Right cardiac atrium (tissue), 5 donors: Measurements from ENCODE around the gene EFS. TPM values are rescaled to one million over a fixed set of nuclear protein-coding genes. Genes with fewer than 3 reads are reported as not detected.

ENCODE experiments used
- ATAC-seq, 2 donors: fragments of 200-7000 bp; cut with Tn5 transposase; one replicate each; pipeline versions ENCODE4 v1.8.0 to v1.9.1; 2020; ENCODE audit warnings: moderate library complexity in 2 of 2, mild to moderate bottlenecking in 1 of 2
- DNase-seq, 3 donors: peaks; one replicate each; pipeline ENCODE4 v3.0.0-alpha.2; 2020
- H3K27ac ChIP-seq: one replicate; pipeline ENCODE4 v1.5.1; 2013; ENCODE audit warnings: mild to moderate bottlenecking, low read length, control low read depth, moderate library complexity
- H3K27me3 ChIP-seq: one replicate; pipeline ENCODE4 v1.6.1; 2013; ENCODE audit not compliant: control insufficient read depth, insufficient read depth
- H3K4me1 ChIP-seq: one replicate; pipeline ENCODE4 v1.6.1; 2013; ENCODE audit warnings: low read length; ENCODE audit not compliant: control insufficient read depth, insufficient read depth
- H3K4me3 ChIP-seq: one replicate; pipeline ENCODE4 v1.5.1; 2013; ENCODE audit warnings: low read length, control low read depth
- H3K9me3 ChIP-seq: one replicate; pipeline ENCODE4 v1.6.1; 2013; ENCODE audit warnings: low read length; ENCODE audit not compliant: control insufficient read depth
- WGBS: extraction: QIAGEN DNeasy Blood & Tissue Kit; methylation state at CpG from one replicate; pipeline ENCODE4 v1.1.7; 2013; 5-methylcytosine and 5-hydroxymethylcytosine counted together
- intact Hi-C, 4 donors: fragments of 100-400 bp; cut with DNase I; formaldehyde crosslinking; loops; one replicate each; pipeline versions ENCODE4 v1.11.0 to v1.14.0; 2022 to 2023
- polyA plus RNA-seq: library from polyadenylated mRNA; stranded (reverse); fragments of 200-250 nt; gene quantifications from one replicate; pipeline ENCODE4 v1.2.3, GENCODE V29; 2013
- total RNA-seq, 4 donors: library from RNA; stranded (reverse); fragmentation: NEBNext Ultra II Directional; extraction: Animal tissue kit (Norgen Biotek cat#: 25700); gene quantifications; one replicate each; pipeline ENCODE4 v1.2.1, GENCODE V29; 2021
- donor health status: healthy with polysubstance abuse.
- donor health status: DM: no; HTN: yes; CAD: no.
- donor health status: DM: no; HTN: no; CAD: no.
- donor health status: DM: no; HTN: yes; CAD: no; lungs with severe emphysema.
- donor health status: DM: yes; HTN: yes; CAD: no.

EFS gene
- total and polyA plus RNA-seq, 5 donors, result 6.2 to 10.1 (median 7.2) TPM

DNA sequence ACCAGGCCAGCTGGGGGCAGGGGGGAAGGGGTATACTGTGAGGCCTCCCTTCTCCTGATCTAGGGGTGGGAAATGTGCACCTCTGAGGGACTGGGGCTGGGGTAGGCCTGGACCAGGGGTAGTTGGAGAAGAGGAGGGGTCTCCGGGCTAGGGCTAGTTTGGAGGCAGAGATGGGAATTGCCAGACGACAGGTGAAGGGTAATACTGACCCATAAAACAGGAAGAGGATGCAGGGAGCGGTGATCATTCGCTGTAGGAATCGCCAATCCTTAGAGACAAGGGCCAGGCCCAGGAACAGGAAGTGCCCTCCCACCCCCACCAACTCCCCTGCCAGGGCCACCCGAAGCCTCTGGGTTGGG is 16.7 kb downstream of the EFS start:
- DNase-seq (peak in 1 of 3 donors; percentile 32), ATAC-seq (no peak)
- Histone ChIP-seq H3K27me3 (no peaks in the 10 kb centered on the region), H3K4me1 (peaks cover 2% of the 10 kb centered on the region), H3K4me3 (no peak overlapping the region), H3K27ac (no peak overlapping the region), H3K9me3 (no peaks in the 10 kb centered on the region)
- WGBS, result 83% methylated on average over 6 of the region's 6 CpGs
- intact Hi-C loops, result no loop called here

DNA sequence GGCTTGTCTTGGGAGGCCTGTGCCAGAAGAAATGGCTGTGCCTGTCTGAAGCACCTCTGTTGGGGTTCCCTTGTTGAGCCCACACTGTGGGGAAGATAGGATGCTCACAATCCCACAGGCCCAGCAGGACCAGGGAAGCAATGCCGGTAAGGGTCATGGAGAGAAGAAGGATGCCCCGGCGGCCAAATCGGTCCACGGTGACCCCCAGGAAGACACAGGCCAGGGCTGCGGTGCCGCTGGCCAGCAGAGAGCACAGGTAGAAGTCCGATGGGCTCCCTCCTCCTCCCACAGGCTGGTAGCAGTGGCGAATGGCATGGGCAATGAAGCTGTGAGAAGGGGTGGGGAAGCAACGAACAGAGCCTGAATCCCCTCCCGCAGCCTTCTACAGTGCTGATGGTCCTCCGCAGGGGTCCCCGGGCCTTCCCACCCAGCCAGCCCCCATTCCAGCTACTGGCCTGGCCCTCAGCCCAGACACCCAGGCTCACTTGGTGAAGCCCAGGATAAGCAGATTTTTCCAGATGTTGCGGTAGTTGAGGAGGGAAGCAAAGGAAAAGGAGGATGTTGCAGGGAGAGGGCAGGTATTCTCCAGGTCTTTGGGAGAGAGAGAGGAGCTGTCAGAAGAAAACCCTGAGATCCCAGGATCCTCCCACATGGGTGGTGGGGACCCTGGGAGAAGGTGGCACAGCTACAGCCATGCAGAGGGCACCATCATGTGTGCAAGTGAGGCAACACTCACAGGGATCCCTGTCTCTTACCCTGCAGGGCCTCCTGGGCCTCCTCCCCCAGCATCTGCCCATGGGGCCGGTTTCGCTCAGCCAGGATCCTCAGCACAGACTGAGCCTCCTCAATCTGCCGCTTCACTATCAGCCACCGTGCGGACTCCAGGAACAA is 17.3 kb downstream of the EFS start:
- Histone ChIP-seq H3K27ac (no peak overlapping the region), H3K4me3 (no peak overlapping the region), H3K9me3 (no peaks in the 10 kb centered on the region), H3K27me3 (no peaks in the 10 kb centered on the region), H3K4me1 (no peaks in the 10 kb centered on the region)
- DNase-seq, result peak in 1 of 3 donors; percentile 23
- WGBS, result 92% methylated on average over 19 of the region's 19 CpGs
- no peak for ATAC-seq
- intact Hi-C loops, result no loop called here

DNA sequence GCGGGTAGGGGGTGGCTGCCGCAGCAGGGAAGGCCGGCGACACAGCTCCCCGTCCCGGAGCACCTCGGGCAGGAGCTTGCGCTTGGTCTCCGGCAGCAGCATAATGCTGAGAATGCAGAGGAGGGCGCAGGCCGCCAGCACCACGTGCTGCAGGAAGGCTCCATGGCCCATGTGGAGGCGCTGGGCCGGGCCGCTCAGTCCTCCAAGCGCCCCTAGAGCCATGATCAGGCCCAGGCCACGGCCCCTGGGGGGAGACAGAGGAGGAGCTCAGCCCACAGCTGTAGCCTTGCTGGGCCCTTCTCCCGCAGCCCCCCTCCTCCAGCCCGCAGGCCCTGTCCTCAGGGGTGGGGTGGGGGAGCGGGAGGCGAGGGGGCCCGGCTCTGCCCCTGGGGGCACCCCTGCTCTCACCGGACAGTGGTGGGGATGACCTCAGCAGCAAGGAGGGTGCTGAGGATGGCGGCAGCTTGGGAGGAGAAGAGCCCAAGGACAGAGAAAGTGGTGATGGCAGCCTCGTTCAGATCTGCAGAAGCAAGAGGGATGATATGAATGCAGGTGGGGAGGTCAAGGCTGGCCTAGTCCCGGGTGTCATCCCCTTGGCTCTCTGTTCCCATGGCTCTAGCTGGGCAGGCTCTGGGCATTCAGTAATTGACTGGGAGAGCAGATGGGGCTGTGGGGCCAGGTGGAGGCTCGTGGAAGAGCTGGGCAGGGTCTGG is 18.1 kb downstream of the EFS start:
- Histone ChIP-seq H3K4me1 (no peaks in the 10 kb centered on the region), H3K9me3 (no peaks in the 10 kb centered on the region), H3K27me3 (no peaks in the 10 kb centered on the region), H3K27ac (no peak overlapping the region), H3K4me3 (no peak overlapping the region)
- 69% methylated on average over 27 of the region's 27 CpGs for WGBS
- DNase-seq (peak in 1 of 3 donors; percentile 63), ATAC-seq (peak; percentile 38 to 47)
- intact Hi-C loops, result no loop called here

DNA sequence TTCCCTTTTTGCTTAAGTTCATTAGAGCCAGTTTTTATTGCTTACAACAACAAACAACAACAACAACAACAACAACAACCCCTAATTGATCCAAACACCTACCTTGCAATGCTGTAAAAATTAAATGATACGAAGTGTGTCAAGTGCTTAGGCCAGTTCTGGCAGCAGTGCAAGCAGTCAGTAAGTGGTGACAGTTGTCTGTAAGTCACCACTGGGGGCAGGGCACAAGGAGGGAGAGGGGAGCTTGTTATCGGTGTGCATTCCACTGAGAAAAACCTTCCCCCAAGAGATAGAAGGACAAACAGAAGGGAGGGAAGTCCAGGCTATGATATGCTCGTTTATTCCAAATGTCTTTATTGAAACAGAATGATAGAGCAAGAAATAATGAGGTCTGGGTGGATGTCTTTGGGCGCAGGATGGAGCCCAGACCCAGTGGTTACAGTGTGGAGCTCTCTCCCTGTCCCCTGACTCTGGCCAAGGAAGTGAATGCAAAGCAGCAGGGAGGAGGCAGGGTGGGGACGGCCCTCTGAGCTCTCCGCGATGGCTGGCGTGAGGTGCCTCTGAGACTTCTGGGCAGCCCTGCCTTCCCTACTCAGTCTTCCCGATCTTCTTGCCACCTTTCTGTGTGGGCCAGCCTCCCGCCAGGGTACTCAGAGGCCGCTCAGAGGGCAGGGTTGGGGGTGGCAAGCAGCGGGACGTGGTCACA is 18.8 kb downstream of the EFS start:
- no peak overlapping the region for H3K4me3 ChIP-seq

DNA sequence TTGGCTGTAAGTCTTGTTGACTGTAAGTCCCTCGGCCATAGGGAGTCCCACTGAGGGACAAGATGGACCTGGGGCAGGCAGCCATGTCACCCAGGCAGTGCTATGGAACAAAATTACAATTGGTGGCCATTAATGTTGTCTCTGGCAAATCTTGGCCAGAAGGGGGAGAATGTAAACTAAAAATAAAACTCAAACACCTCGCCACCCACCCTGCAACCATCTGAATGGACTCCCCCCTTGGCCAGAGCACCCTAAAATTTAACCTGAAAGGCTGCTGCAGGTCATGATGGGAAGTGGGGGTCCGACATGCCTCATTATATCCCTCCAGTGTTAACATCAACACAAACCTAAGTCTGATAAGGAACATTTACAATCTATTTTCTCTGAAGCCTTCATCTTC is 20.5 kb downstream of the EFS start:
- no peaks in the 10 kb centered on the region for H3K4me1 ChIP-seq
- WGBS, result 45% methylated on average over 3 of the region's 3 CpGs

More for the DNA sequence above, 18.8 kb downstream of the EFS start:
- no peaks in the 10 kb centered on the region for H3K9me3 ChIP-seq
- H3K27ac ChIP-seq, result no peak overlapping the region
- H3K27me3 ChIP-seq, result no peaks in the 10 kb centered on the region
- DNase-seq, result peak in 2 of 3 donors; percentile 35 to 63
- 53% methylated on average over 13 of the region's 13 CpGs for WGBS
- intact Hi-C loops, result no loop called here
- ATAC-seq, result peak; percentile 40 to 57
- no peaks in the 10 kb centered on the region for H3K4me1 ChIP-seq

DNA sequence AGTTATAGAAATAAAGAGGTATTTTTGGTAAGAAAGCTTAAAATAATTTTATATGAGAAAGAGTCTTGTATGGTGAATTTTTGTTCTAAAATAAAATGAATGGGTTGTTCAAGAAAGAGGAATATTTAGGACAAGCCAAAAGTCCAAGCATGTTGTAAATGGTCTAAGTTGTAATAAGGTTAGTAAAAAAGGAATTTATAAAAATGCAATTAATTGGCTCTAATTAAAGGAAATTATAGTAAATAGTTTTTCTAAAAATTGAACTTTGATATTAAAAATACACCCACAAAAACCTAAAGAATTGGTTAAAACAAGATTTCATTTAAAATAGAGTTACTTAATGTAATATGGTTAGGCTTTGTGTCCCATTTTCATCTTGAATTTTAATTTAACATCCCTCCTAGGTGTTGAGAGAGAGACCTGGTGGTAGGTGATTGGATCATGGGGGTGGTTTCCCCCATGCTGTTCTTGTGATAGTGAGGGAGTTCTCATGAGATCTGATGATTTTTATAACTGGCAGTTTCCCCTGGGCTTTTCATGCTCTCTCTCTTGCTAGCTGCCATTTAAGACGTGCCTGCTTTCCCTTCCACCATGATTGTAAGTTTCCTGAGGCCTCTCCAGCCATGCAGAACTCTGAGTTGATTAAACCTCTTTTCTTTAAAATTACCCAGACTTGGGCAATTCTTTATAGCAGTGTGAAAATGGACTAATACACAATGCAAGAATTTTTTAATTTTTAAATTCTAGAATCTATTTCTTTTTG is 25.3 kb downstream of the EFS start:
- H3K4me3 ChIP-seq, result no peak overlapping the region
- 76% methylated on average over 1 of the region's 1 CpG for WGBS
- no peaks in the 10 kb centered on the region for H3K27me3 ChIP-seq
- DNase-seq (no peak), ATAC-seq (no peak)
- H3K9me3 ChIP-seq, result no peaks in the 10 kb centered on the region
- H3K27ac ChIP-seq, result no peak overlapping the region
- intact Hi-C loops, result no loop called here
- no peaks in the 10 kb centered on the region for H3K4me1 ChIP-seq

More for the DNA sequence above, 20.5 kb downstream of the EFS start:
- intact Hi-C loops, result no loop called here
- ATAC-seq (no peak), DNase-seq (no peak)
- Histone ChIP-seq H3K9me3 (no peaks in the 10 kb centered on the region), H3K4me3 (no peak overlapping the region), H3K27me3 (no peaks in the 10 kb centered on the region), H3K27ac (no peak overlapping the region)

DNA sequence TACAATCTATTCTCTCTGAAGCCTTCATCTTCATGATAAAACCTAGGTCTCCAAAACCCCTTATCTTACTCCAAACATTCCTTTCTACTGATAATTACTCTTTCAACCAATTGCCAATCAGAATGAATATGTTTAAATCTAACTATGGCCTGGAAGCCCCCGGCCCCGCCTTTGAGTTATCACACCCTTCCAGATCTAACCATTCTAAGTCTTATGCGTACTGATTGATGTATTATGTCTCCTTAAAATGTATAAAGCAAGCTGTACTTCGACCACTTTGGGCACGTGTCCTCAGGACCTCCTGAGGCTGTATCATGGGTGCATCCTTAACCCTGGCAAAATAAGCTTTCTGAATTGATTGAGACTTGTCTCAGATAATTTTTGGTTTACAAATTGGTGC is 29.3 kb downstream of the EFS start:
- Histone ChIP-seq H3K9me3 (no peaks in the 10 kb centered on the region), H3K4me3 (no peak overlapping the region), H3K27me3 (no peaks in the 10 kb centered on the region), H3K4me1 (no peaks in the 10 kb centered on the region), H3K27ac (no peak overlapping the region)
- no peak for ATAC-seq
- DNase-seq, result no peak
- intact Hi-C loops, result no loop called here
- WGBS, result 81% methylated on average over 5 of the region's 5 CpGs

DNA sequence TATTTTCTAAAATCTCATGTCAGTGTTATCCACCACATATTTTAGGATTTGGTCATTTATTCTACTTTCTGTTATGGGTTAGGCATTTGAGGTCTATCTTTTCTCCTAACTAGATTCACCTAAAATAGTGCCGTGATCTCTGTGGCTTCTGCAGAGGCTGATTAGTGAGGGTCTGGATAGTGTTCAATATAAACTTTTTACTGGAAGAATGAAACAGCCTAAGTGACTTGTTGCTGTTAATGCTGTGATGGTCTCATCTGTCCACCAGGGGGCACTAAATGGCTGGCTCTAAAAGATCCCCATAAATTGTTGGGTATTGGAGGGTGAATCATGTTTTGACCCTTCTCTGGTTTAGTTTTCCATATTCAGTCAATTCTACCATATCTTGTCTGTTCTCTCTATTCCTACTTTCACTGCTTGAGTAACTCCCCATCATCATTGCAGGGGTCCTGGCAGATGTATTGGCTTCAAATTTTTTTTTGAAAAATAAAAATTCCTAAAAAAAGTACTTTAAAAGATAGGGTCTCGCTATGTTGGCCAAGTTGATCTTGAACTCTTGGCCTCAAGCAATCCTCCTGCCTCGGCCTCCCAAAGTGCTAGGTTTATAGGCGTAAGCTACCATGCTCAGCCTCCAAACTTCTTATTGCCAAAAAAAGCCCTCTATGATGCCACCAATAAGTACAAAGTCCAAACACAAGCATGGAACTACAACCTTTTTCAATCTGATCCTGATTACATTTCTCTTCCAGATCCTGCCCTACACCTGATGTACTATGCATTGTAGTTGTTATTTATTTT is 36.8 kb downstream of the EFS start:
- Histone ChIP-seq H3K4me3 (no peak overlapping the region), H3K4me1 (no peaks in the 10 kb centered on the region), H3K9me3 (no peaks in the 10 kb centered on the region), H3K27ac (no peak overlapping the region), H3K27me3 (no peaks in the 10 kb centered on the region)
- DNase-seq, result peak; percentile 50 to 70 (median 63)
- 38% methylated on average over 4 of the region's 4 CpGs for WGBS
- intact Hi-C loops, result loop anchor here (5.0 to 10.0 kb wide), 7 partner anchors 49 to 237 kb away; partner anchors contain the start of genes AP1G2 (in 2 of the 4) and CMTM5 (in 1 of the 4)
- ATAC-seq, result peak; percentile 65 to 66

DNA sequence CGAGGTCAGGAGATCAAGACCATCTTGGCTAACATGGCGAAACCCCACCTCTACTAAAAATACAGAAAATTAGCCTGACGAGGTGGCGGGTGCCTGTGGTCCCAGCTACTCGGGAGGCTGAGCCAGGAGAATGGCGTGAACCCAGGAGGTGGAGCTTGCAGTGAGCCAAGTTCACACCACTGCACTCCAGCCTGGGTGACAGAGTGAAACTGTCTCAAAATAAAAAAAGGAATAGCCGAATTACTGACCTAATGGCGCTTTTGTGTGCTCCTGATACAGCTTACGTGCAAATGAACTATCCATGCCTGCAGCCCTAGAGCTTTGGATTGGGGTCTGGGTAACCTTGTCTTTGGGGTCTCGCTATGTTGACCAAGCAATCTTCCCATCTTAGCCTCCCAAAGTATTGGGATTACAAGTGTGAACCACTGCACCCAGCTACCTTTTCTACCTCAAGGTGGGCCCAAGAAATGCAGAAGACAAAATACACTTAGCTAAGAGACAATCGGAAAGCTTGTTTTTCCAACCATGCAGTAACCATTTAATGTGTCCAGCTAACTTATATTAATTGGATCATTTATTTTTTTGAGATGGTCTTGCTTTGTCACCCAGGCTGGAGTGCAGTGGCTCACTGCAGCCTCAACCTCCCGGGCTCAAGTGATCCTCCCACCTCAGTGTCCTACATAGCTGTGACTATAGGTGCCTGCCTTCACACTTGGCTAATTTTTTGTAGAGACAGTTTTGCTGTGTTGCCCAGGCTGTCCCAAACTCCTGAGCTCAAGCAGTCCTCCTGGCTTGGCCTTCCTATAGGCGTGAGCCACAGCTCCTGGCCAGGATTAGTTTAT is 38.3 kb downstream of the EFS start:
- H3K4me3 ChIP-seq, result no peak overlapping the region
- no peaks in the 10 kb centered on the region for H3K9me3 ChIP-seq
- DNase-seq (peak in 1 of 3 donors; percentile 32), ATAC-seq (peak in 1 of 2 donors; percentile 18)
- H3K27ac ChIP-seq, result no peak overlapping the region
- intact Hi-C loops, result loop anchor here (5.0 to 10.0 kb wide), 7 partner anchors 51 to 238 kb away; partner anchors contain the start of genes AP1G2 (in 2 of the 4) and CMTM5 (in 1 of the 4)
- WGBS, result 71% methylated on average over 13 of the region's 13 CpGs
- H3K27me3 ChIP-seq, result no peaks in the 10 kb centered on the region
- no peaks in the 10 kb centered on the region for H3K4me1 ChIP-seq
